HCT116 (cell line): ENCODE data around the gene ZNHIT1. TPM values are rescaled to one million over a fixed set of nuclear protein-coding genes. Genes with fewer than 3 reads are reported as not detected.

Source experiments
- ATAC-seq: fragments of 200-7000 bp; cut with Tn5 transposase; 2 replicates; pipeline ENCODE4 v1.9.1; 2020; ENCODE audit warnings: mild to moderate bottlenecking, moderate library complexity
- BruUV-seq: library from RNA; stranded (reverse); fragments of 400-500 nt; replicated peaks from 2 replicates; lab custom pipeline; 2021; lab: Mats Ljungman, UMichigan
- CTCF ChIA-PET: fragments of 300-600 bp; sonication (Branson Sonifier 250); formaldehyde crosslinking; loops from one replicate; lab custom pipeline; 2021; ENCODE audit warnings: antibody characterized with exemption; lab: Charles Lee
- POLR2A ChIA-PET: fragments of 300-600, 350-600 bp; sonication (Branson Sonifier 250); formaldehyde crosslinking; loops from one replicate; lab custom pipeline; 2021; ENCODE audit warnings: antibody characterized with exemption; lab: Charles Lee
- RAD21 ChIA-PET, 2 experiments: fragments of 300-600 bp; sonication (Branson Sonifier 250); formaldehyde crosslinking; loops; one replicate each; lab custom pipeline; 2023; ENCODE audit warnings: low total read pairs in 2 of 2; ENCODE audit not compliant: uncharacterized antibody in 2 of 2, unreplicated experiment in 2 of 2, low non-redundant PET in 1 of 2; lab: Charles Lee
- DNase-seq: peaks from one replicate; pipeline ENCODE4 v3.0.0-alpha.2; 2010; ENCODE audit warnings: low read depth, low spot score
- H2AFZ ChIP-seq: fragments of 200-600 bp; shearing (Covaris generic), sonication (generic); 2 replicates; pipeline ENCODE4 v1.6.1; 2017; ENCODE audit warnings: low read depth, mixed run types, mixed read lengths, antibody characterized with exemption, low read length; ENCODE audit not compliant: poor library complexity, severe bottlenecking
- H3K27ac ChIP-seq: 2 replicates; pipeline ENCODE4 v1.5.1; 2012; ENCODE audit warnings: low read depth, low read length
- H3K27me3 ChIP-seq: fragments of 200-600 bp; sonication (generic); 2 replicates; pipeline ENCODE4 v1.6.1; 2016; ENCODE audit warnings: mixed run types, low read length, mixed read lengths; ENCODE audit not compliant: insufficient read depth
- H3K36me3 ChIP-seq, 2 experiments: fragments of 200-500 bp in 1 of 2; fragments of 200-600 bp in 1 of 2; sonication (Bioruptor generic) in 1 of 2; sonication (generic) in 1 of 2; 2 replicates each; pipeline versions ENCODE4 v1.5.1 to v1.6.1; 2014 to 2016; ENCODE audit warnings: low read length in 2 of 2, inconsistent platforms in 1 of 2, mixed read lengths in 1 of 2, mixed run types in 1 of 2; ENCODE audit not compliant: insufficient read depth in 2 of 2, control insufficient read depth in 1 of 2
- H3K4me1 ChIP-seq, 2 experiments: fragments of 200-600 bp in 1 of 2; sonication (generic) in 1 of 2; 2 replicates each; pipeline versions ENCODE4 v1.5.1 to v1.6.1; 2012 to 2017; ENCODE audit warnings: low read length in 2 of 2, inconsistent platforms in 1 of 2, mild to moderate bottlenecking in 1 of 2, mixed read lengths in 1 of 2, mixed run types in 1 of 2, moderate library complexity in 1 of 2; ENCODE audit not compliant: insufficient read depth in 2 of 2, control insufficient read depth in 1 of 2
- H3K4me2 ChIP-seq: fragments of 200-600 bp; sonication (generic); 2 replicates; pipeline ENCODE4 v1.6.1; 2017; ENCODE audit warnings: mixed run types, low read length, mixed read lengths
- H3K4me3 ChIP-seq, 2 experiments: fragments of 200-600 bp in 1 of 2; sonication (generic) in 1 of 2; replicated peaks in 1 of 2; 2 replicates each; pipeline ENCODE4 v1.5.1; 2011 to 2016; ENCODE audit warnings: low read length in 2 of 2, control low read depth in 1 of 2, low read depth in 1 of 2, mild to moderate bottlenecking in 1 of 2, mixed read lengths in 1 of 2, mixed run types in 1 of 2
- H3K79me2 ChIP-seq: fragments of 200-600 bp; sonication (generic); 2 replicates; pipeline ENCODE4 v1.6.1; 2017; ENCODE audit warnings: mild to moderate bottlenecking, mixed run types, low read length, moderate library complexity, mixed read lengths; ENCODE audit not compliant: insufficient read depth
- H3K9ac ChIP-seq: fragments of 200-600 bp; sonication (generic); 2 replicates; pipeline ENCODE4 v1.6.1; 2016; ENCODE audit warnings: low read length, mixed read lengths
- H3K9me2 ChIP-seq: fragments of 200-600 bp; sonication (generic), shearing (Covaris generic); 2 replicates; pipeline ENCODE4 v1.6.1; 2017; ENCODE audit warnings: mixed run types, mild to moderate bottlenecking, moderate library complexity; ENCODE audit not compliant: insufficient read depth
- H3K9me3 ChIP-seq, 2 experiments: fragments of 200-500 bp in 1 of 2; fragments of 200-600 bp in 1 of 2; sonication (Bioruptor generic) in 1 of 2; sonication (generic) in 1 of 2; 2 replicates each; pipeline ENCODE4 v1.6.1; 2014 to 2017; ENCODE audit warnings: low read length in 2 of 2, mixed read lengths in 2 of 2, inconsistent platforms in 1 of 2, low read depth in 1 of 2, mild to moderate bottlenecking in 1 of 2, mixed run types in 1 of 2, moderate library complexity in 1 of 2; ENCODE audit not compliant: control insufficient read depth in 1 of 2, insufficient read depth in 1 of 2
- H4K20me1 ChIP-seq: fragments of 200-600 bp; sonication (generic), shearing (Covaris generic); 2 replicates; pipeline ENCODE4 v1.6.1; 2017; ENCODE audit warnings: mixed run types, mild to moderate bottlenecking, moderate library complexity; ENCODE audit not compliant: insufficient read depth
- CBX3 ChIP-seq: IDR thresholded peaks from 2 replicates; pipeline ENCODE4 v1.6.1; 2012; ENCODE audit warnings: low read depth
- CEBPB ChIP-seq: IDR thresholded peaks from 2 replicates; pipeline ENCODE4 v1.6.1; 2012; ENCODE audit warnings: low read depth
- EZH2phosphoT487 ChIP-seq: fragments of 200-600 bp; IDR thresholded peaks from 2 replicates; pipeline ENCODE4 v1.6.1; 2018; ENCODE audit warnings: antibody characterized with exemption, borderline replicate concordance
- FOSL1 ChIP-seq: IDR thresholded peaks from 2 replicates; pipeline ENCODE4 v1.6.1; 2012; ENCODE audit warnings: low read depth
- POLR2A ChIP-seq: IDR thresholded peaks from 2 replicates; pipeline ENCODE4 v1.7.0; 2011; ENCODE audit warnings: borderline replicate concordance; ENCODE audit not compliant: insufficient read depth, insufficient read length; ENCODE audit errors: extremely low read depth
- POLR2AphosphoS5 ChIP-seq: IDR thresholded peaks from 2 replicates; pipeline ENCODE4 v1.6.1; 2011; ENCODE audit warnings: mild to moderate bottlenecking, low read depth, low read length, moderate library complexity
- SIN3A ChIP-seq: IDR thresholded peaks from 2 replicates; pipeline ENCODE4 v1.6.1; 2012; ENCODE audit warnings: low read depth
- SP1 ChIP-seq: IDR thresholded peaks from 2 replicates; pipeline ENCODE4 v1.6.1; 2012; ENCODE audit warnings: low read depth
- SRF ChIP-seq: IDR thresholded peaks from 2 replicates; pipeline ENCODE4 v1.6.1; 2012; ENCODE audit warnings: low read depth
- TCF7L2 ChIP-seq: IDR thresholded peaks from 2 replicates; pipeline ENCODE4 v1.7.0; 2011; ENCODE audit warnings: borderline replicate concordance, inconsistent platforms; ENCODE audit not compliant: insufficient read depth, insufficient read length; ENCODE audit errors: extremely low read depth
- ZFX ChIP-seq: fragments of 450-650 bp; IDR thresholded peaks from 2 replicates; pipeline ENCODE4 v1.6.1; 2017
- ZNF274 ChIP-seq: fragments of 200-500 bp; sonication (Bioruptor generic); IDR thresholded peaks from 2 replicates; pipeline ENCODE4 v1.6.1; 2014; ENCODE audit warnings: mild to moderate bottlenecking, low read depth, low read length, inconsistent platforms
- intact Hi-C: fragments of 100-400 bp; cut with micrococcal nuclease; formaldehyde crosslinking; loops from 2 replicates; pipeline ENCODE4 v1.10.0; 2022
- total RNA-seq: library from RNA; stranded (reverse); gene quantifications from one replicate; pipeline ENCODE4 v1.2.1, GENCODE V29; 2021; ENCODE audit not compliant: unreplicated experiment
- TF ChIP-seq, protein P1 (sequence below): IDR thresholded peaks from 2 replicates; pipeline ENCODE4 v1.6.1; 2011; ENCODE audit warnings: mild to moderate bottlenecking, low read length, moderate library complexity; ENCODE audit not compliant: insufficient replicate concordance; ENCODE audit errors: extremely low read depth
- TF ChIP-seq, protein P2 (sequence below): IDR thresholded peaks from 2 replicates; pipeline ENCODE4 v1.6.1; 2012
- TF ChIP-seq, protein P3 (sequence below): IDR thresholded peaks from 2 replicates; pipeline ENCODE4 v1.6.1; 2012
- TF ChIP-seq, protein P4 (sequence below): IDR thresholded peaks from 2 replicates; pipeline ENCODE4 v1.6.1; 2012; ENCODE audit warnings: low read depth
- TF ChIP-seq, protein P5 (sequence below), 3 experiments: fragments of 200-600 bp in 1 of 3; sonication (generic) in 1 of 3; IDR thresholded peaks in 2 of 3; conservative IDR thresholded peaks in 1 of 3; 2 replicates each; pipeline ENCODE4 v1.5.1; 2012 to 2017; ENCODE audit warnings: low read depth in 2 of 3, low read length in 2 of 3, antibody characterized with exemption in 1 of 3, borderline replicate concordance in 1 of 3, control low read depth in 1 of 3, mild to moderate bottlenecking in 1 of 3, mixed read lengths in 1 of 3, mixed run types in 1 of 3, moderate library complexity in 1 of 3; ENCODE audit not compliant: insufficient read depth in 1 of 3

The ZNHIT1 gene
- total RNA-seq, 1 experiment from 2014 or later: 69.4 TPM

DNA sequence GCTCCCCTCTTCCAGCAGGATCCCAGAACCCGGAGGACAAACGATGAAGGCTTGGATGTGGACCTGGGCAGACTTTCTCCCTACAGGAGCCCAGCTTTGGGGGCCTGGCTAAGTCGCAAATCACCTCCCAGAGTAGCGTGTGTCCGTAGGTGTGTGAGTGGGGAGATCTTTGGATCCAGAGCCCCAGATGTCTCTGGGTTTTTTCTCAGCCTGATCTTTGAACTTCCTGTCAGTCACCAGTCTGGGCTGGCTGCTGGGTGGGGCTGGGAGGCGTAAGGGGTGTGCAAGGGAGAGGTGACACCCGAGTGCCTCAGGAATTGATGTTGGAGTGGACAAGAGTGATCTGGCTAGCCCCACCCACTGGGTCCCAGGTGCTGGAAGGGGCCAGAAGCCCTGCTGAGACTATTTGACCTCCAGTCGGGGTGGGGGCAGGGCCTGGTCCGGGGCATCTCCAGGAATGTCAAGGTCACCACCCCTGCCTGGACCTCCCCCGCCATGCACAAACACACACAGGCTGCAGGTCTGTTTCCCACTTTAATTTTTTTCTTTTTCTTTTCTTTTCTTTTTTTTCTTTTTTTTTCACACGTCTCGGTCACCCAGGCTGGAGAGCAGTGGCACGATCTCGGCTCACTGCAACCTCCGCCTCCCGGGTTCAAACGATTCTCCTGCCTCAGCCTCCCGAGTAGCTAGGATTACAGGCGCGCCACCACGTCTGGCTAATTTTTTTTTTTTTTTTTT lies 16.9 kb upstream of the ZNHIT1 start, which contains the start of gene MOGAT3:
Gene MOGAT3 (minus strand): TSS at position 175 of the 738 bp plus-strand sequence. CDS start 182 bp downstream, outside the sequence.
- no peaks in the 10 kb centered on the region for H3K27me3 ChIP-seq
- H2AFZ ChIP-seq: no peak within 1 kb of the TSS
- TF ChIP-seq, protein P1, sequence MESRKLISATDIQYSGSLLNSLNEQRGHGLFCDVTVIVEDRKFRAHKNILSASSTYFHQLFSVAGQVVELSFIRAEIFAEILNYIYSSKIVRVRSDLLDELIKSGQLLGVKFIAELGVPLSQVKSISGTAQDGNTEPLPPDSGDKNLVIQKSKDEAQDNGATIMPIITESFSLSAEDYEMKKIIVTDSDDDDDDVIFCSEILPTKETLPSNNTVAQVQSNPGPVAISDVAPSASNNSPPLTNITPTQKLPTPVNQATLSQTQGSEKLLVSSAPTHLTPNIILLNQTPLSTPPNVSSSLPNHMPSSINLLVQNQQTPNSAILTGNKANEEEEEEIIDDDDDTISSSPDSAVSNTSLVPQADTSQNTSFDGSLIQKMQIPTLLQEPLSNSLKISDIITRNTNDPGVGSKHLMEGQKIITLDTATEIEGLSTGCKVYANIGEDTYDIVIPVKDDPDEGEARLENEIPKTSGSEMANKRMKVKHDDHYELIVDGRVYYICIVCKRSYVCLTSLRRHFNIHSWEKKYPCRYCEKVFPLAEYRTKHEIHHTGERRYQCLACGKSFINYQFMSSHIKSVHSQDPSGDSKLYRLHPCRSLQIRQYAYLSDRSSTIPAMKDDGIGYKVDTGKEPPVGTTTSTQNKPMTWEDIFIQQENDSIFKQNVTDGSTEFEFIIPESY: no peak
- no peak for TF ChIP-seq SP1
- TF ChIP-seq CBX3: no peak
- TF ChIP-seq EZH2phosphoT487: no peak
- TF ChIP-seq, protein P2, sequence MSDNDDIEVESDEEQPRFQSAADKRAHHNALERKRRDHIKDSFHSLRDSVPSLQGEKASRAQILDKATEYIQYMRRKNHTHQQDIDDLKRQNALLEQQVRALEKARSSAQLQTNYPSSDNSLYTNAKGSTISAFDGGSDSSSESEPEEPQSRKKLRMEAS: no peak
- TF ChIP-seq FOSL1: no peak
- TF ChIP-seq ZFX: no peak
- TF ChIP-seq POLR2AphosphoS5: no peak
- TF ChIP-seq, protein P3, sequence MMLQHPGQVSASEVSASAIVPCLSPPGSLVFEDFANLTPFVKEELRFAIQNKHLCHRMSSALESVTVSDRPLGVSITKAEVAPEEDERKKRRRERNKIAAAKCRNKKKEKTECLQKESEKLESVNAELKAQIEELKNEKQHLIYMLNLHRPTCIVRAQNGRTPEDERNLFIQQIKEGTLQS: no peak
- no peak for TF ChIP-seq TCF7L2
- TF ChIP-seq CEBPB: no peak
- TF ChIP-seq SRF: no peak
- TF ChIP-seq, protein P4, sequence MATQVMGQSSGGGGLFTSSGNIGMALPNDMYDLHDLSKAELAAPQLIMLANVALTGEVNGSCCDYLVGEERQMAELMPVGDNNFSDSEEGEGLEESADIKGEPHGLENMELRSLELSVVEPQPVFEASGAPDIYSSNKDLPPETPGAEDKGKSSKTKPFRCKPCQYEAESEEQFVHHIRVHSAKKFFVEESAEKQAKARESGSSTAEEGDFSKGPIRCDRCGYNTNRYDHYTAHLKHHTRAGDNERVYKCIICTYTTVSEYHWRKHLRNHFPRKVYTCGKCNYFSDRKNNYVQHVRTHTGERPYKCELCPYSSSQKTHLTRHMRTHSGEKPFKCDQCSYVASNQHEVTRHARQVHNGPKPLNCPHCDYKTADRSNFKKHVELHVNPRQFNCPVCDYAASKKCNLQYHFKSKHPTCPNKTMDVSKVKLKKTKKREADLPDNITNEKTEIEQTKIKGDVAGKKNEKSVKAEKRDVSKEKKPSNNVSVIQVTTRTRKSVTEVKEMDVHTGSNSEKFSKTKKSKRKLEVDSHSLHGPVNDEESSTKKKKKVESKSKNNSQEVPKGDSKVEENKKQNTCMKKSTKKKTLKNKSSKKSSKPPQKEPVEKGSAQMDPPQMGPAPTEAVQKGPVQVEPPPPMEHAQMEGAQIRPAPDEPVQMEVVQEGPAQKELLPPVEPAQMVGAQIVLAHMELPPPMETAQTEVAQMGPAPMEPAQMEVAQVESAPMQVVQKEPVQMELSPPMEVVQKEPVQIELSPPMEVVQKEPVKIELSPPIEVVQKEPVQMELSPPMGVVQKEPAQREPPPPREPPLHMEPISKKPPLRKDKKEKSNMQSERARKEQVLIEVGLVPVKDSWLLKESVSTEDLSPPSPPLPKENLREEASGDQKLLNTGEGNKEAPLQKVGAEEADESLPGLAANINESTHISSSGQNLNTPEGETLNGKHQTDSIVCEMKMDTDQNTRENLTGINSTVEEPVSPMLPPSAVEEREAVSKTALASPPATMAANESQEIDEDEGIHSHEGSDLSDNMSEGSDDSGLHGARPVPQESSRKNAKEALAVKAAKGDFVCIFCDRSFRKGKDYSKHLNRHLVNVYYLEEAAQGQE: no peak
- no peak for TF ChIP-seq SIN3A
- TF ChIP-seq POLR2A: no peak
- TF ChIP-seq, protein P5, sequence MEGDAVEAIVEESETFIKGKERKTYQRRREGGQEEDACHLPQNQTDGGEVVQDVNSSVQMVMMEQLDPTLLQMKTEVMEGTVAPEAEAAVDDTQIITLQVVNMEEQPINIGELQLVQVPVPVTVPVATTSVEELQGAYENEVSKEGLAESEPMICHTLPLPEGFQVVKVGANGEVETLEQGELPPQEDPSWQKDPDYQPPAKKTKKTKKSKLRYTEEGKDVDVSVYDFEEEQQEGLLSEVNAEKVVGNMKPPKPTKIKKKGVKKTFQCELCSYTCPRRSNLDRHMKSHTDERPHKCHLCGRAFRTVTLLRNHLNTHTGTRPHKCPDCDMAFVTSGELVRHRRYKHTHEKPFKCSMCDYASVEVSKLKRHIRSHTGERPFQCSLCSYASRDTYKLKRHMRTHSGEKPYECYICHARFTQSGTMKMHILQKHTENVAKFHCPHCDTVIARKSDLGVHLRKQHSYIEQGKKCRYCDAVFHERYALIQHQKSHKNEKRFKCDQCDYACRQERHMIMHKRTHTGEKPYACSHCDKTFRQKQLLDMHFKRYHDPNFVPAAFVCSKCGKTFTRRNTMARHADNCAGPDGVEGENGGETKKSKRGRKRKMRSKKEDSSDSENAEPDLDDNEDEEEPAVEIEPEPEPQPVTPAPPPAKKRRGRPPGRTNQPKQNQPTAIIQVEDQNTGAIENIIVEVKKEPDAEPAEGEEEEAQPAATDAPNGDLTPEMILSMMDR (IDR thresholded peaks at IDR 0.05 in 2 of 3, conservative IDR thresholded peaks at IDR 0.05 in 1 of 3; ENCODE audit: borderline replicate concordance in 1 of 3, insufficient read depth in 1 of 3, low read depth in 2 of 3, low read length in 2 of 3): no peak
- no peak for TF ChIP-seq ZNF274
- TF ChIP-seq, all 23 proteins: peak for 0
- no peak within 1 kb of the TSS for H3K27ac ChIP-seq
- no peaks in the 10 kb centered on the region for H3K9me3 ChIP-seq
- intact Hi-C loops: no loop called here
- peak; percentile 47; the same call in 1 of the 2 replicates for ATAC-seq
- H3K9ac ChIP-seq: no peak within 1 kb of the TSS
- peak within 1 kb of the TSS; percentile 14; the same call in 1 of the 2 replicates for H3K4me2 ChIP-seq
- H3K79me2 ChIP-seq: no peaks in the 10 kb centered on the region
- ChIA-PET RAD21 (no interaction called here), CTCF (interaction anchor here (0.7 kb wide), 1 partner anchor 8 kb away, joined by 3 read pairs; no protein-coding TSS in a partner anchor), POLR2A (interaction anchor here (1.0 kb wide), 1 partner anchor 27 kb away, joined by 3 read pairs; no protein-coding TSS in a partner anchor)
- peaks cover 0 to 8% of the 10 kb centered on the region in 2 experiments; a peak in 3 of 4 replicates for H3K4me1 ChIP-seq
- H3K9me2 ChIP-seq: no peaks in the 10 kb centered on the region
- no TSS peak for BruUV-seq
- no peaks in the 10 kb centered on the region for H4K20me1 ChIP-seq
- H3K4me3 ChIP-seq: no peak within 1 kb of the TSS
- H3K36me3 ChIP-seq: no peaks in the 10 kb centered on the region
- no peak for DNase-seq
